Neural progenitor cell (in vitro differentiated cells): ENCODE results near the gene WDR1.

Experiments used
- EZH2 ChIP-seq: fragments of 200-600 bp; sonication (generic); IDR thresholded peaks from 2 replicates; pipeline ENCODE4 v1.6.1; 2017; ENCODE audit warnings: antibody characterized with exemption, mild to moderate bottlenecking, moderate library complexity
- EZH2phosphoT487 ChIP-seq: fragments of 200-600 bp; sonication (generic); IDR thresholded peaks from 2 replicates; pipeline ENCODE4 v1.6.1; 2017; ENCODE audit warnings: antibody characterized with exemption
- TF ChIP-seq, protein P1 (sequence below): fragments of 200-600 bp; sonication (generic); IDR thresholded peaks from 2 replicates; pipeline ENCODE4 v1.5.1; 2017; ENCODE audit warnings: antibody characterized with exemption, mild to moderate bottlenecking

DNA sequence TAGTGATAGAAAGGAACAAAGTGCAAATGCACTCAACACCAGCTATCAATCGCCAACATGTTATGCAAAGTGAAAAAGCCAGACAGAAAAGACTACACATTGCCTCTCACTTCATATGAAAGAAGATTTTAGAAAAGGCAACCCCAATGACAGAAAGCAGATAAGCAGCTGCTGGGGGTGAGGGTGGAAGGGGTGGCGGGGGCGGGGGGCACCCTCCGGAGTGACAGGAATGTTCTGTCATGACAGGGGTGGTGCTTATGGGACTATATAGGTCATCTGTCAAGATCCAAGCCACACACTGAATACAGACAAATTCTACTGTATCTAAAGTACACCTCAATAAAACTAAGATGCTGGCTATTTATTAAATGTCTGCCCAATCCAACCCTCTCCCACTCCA is 10.7 kb downstream of the WDR1 start:
- TF ChIP-seq, protein P1, sequence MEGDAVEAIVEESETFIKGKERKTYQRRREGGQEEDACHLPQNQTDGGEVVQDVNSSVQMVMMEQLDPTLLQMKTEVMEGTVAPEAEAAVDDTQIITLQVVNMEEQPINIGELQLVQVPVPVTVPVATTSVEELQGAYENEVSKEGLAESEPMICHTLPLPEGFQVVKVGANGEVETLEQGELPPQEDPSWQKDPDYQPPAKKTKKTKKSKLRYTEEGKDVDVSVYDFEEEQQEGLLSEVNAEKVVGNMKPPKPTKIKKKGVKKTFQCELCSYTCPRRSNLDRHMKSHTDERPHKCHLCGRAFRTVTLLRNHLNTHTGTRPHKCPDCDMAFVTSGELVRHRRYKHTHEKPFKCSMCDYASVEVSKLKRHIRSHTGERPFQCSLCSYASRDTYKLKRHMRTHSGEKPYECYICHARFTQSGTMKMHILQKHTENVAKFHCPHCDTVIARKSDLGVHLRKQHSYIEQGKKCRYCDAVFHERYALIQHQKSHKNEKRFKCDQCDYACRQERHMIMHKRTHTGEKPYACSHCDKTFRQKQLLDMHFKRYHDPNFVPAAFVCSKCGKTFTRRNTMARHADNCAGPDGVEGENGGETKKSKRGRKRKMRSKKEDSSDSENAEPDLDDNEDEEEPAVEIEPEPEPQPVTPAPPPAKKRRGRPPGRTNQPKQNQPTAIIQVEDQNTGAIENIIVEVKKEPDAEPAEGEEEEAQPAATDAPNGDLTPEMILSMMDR, result no peak
- TF ChIP-seq EZH2, result no peak
- TF ChIP-seq EZH2phosphoT487, result no peak
